Measurements from ENCODE around the gene ZNF823.

DNA sequence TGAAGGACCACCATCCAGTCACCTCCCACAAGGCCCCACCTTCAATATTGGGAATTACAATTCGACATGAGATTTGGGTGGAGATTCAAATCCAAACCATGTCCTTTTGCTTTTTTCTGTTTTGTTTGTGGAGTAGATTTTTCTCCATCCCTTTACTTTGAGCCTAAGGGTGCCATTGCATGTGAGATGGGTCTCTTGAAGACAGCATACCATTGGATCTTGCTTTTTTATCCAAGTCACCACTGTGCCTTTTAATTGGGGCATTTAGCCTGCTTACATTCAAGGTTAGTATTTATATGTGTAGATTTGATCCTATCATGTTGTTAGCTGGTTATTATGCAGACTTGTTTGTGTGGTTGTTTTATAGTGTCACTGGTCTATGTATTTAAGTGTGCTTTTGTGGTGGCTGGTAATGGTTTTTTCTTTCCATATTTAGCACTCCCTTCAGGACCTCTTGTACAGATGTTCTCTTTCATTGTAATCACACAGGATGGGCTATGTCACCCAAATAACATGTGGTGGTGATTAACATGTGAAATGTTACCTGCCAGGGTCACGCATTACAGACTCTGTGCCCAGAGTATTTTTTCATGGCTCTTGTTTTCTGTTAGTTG is 58.0 kb downstream of the ZNF823 start:
- no peak for TF ChIP-seq EP300 (IDR thresholded peaks at IDR 0.05; ENCODE audit: borderline replicate concordance)
- TF ChIP-seq RAD21 (IDR thresholded peaks at IDR 0.05; ENCODE audit: low read depth): no peak
- no peak for TF ChIP-seq TEAD4 (IDR thresholded peaks at IDR 0.05)
